HG02623 (cell line): Measurements from ENCODE around the gene ZIC2.

Experiments used
- ATAC-seq: cut with Tn5 transposase; IDR thresholded peaks from one replicate; pipeline ENCODE4 v1.9.1; 2021; ENCODE audit warnings: moderate library complexity; ENCODE audit not compliant: unreplicated experiment

Gene ZIC2

DNA sequence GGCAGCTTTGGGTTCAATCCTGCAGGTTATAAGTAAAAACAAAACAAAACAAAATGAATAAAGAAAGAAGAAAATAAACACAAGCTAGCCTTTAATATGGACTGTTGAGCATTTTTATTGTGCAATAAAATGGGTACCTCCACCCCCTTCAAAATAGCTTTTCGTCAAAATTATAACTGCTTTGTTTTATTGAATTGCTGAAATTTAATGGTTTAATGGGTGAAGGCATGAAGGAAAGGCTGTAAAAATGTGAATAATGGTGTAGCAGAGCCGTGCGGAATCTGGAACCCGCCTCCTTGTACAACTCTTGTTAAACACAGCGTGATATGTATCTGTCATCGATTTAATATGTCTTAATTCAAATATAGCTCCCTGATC is 7.8 kb upstream of the ZIC2 start:
- no peak for ATAC-seq

DNA sequence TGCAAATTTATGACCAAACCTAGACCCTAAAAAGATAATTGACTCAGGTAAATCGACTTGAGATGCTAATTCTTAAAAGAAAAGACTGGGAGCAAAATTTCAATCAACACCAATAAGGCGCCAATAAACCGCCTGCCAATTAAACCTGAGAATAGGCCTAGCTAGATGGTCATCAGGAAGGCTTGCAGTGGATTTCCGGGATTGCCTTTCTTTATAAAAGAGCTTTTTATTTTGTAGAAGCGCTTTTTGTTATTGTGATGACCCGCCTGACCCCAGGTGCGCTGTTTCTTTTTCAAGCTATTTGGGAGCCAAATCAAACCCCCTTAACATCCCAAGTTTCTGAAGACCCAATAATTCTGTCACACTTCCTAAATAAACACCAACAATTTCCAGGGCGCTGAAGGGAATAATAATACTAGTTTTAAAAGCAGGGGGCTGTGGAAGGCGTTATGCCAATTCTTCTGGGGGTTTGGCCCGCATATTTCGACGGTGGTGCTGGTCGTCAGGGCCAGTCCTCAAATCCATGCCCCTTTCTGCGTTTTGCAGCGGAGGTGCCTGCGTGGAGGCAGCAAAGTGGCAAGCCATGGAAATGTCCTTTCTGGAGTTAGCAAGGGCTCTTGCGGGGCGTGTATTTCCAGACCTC is 7.2 kb upstream of the ZIC2 start:
- no peak for ATAC-seq

DNA sequence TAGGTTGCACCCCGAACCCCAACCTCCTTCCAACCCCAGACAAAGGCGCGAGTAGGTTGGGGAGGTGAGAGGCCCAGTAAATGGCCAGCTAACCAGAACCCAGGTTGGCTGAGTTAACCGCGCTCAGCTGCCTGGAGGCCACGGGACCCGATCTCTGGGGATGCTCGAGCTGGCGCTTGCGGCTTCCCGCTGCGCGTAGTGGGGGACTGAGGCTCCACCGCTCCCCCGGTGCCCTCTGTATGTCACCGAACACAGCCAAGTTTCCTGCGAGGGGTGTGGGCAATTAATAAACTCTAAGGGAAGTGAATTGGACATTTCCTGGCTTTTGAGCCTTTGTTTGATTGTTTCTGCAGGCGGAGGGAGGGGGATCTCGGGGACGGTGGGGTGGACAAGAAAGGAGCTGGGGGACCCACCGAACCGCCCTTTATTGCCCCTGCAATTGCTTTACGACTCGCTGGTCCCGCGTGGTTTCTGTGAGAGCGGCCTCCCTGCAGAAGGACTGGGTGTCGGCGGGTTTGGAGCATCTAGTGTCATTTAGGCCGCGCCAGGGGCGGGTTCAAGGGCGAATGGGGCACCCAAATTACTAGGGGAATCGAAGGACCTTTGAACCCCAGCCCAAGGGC is 6.5 kb upstream of the ZIC2 start:
- ATAC-seq = no peak

DNA sequence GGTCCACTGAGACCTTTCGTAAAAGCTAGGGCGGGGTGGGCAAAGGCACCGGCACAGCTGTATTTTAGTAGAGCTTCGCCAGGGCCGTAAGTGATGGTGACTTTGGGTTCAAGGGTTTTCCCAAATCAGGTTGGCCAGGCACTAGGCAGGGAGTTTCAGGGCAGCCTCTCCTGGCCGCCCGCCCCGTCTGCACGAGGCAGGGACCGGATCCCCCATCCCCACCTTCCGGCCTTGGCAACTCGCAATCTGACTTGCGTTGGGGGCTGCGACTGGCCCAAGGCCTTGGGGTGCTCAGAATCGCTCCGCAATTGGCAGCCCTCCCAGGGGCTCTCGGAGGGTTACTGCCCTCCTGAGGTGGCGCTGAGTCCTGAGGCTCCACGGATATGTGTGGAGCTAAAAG is 6.0 kb upstream of the ZIC2 start:
- no peak for ATAC-seq

DNA sequence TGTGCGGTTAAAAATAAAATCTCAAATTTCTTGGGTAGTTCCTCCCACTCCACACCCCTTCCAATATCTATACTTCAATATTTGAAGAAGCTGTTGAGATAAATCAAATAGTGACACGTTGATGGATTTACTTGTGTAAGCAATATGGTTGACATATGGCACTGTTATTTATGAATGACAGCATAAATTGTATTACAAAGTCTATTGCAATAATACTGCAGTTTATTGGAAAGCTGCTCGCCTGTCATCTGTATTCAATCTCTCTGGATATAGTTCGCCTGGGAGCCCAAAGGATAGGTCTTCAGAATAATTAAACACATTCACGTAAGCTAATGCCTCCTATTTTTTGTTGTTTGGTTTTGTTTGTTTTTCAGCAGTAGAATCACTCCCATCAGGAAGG is 5.0 kb upstream of the ZIC2 start:
- no peak for ATAC-seq

DNA sequence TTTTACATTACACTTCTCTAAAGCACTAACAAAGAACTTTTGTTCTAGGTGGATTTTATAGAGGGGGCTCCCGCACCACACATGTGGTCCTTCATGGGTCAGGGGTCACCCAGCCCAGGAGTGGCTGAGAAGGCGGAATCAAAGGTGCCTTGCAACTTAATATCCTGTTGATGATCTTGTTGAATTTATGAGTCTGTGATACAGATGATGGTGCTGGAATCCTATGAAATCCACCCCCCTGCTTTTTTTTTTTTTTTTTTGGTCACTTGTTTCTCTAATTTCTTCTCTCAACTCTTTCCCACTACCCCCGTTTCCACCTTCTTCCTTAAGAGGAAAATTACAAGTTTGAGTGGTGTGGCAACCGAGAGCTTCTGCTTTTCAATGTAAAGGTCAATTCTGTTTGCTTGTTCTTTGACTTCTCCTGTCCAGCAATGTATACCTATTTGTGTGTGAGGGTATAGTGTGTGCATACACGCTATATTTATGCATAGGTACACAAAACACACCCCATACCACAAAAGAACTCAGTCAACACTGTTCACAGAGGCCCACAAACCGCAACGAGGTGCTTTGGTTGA is 4.2 kb upstream of the ZIC2 start:
- ATAC-seq = no peak

DNA sequence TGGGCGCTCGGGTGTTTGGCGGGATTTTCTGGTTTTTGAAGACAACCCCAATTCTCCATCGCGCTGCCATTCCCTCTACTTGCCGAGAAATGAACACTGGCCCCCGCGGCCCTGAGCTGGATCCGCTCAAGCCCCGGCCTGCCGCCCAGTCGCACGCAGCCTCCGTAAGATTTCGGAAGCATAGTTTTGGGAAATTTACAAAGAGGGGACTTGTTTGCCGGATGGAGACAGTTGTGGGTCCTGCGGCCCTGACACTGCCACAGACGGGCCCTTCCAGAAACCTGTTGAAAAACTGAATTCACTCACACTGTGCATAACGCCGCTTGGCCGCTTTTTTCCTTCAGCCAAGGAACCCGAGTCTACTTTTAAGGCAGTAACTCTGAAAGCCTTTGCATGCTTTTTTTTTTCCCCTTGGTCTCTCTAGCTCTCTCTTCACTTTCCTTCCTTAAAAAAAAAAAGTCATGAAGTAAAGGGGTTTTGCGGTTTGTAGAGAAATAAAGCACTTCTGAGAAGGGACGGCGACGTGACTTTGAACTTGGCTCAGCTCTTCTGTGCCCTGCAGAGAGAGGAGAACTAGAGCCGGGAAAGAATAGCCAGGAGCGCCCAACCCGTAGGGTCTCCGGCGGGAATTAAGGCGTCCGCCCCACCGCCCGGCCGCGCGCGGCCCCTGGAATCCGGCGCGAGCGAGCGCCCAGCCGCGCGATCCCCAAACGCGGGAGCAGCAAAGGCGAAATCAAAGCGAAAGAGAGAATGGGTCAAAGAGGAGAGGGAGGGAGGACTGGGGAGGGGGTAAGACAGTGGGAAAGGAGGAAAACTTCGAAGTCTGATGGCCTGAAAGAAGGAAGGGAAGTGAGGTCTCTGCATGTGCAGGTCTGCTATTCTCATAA is 3.4 kb upstream of the ZIC2 start:
- ATAC-seq = no peak

DNA sequence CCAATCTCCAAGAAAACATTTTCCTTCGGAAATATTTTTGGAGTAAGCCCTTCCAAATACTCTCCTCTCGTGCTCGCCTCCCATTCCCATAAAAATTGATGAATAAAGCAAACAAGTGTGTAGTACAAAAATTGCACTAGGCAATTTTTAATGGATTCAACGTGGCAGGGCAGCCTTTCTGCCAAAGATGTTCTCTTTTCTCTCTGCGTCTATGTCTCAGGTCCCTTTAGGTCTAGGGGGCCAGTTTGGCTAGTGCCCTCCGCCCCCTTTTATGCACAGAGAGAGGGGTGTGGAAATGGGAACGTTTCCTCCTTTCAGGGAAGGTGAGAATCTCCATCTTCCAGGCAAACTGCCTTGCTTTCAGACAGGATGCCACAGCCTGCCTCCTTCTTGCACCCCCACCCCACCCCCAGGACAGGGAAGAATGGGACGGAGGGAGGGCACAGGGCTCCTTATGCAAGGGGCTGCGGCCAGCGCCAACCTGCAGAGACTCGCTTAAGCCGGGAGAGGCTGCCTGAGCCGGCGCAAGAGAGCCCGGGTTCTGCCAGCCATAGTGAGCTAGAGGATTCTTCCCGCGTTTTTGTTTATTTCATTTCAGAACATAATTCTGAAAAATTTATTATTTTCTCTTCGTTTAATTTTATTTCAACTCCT is 2.7 kb upstream of the ZIC2 start:
- no peak for ATAC-seq

DNA sequence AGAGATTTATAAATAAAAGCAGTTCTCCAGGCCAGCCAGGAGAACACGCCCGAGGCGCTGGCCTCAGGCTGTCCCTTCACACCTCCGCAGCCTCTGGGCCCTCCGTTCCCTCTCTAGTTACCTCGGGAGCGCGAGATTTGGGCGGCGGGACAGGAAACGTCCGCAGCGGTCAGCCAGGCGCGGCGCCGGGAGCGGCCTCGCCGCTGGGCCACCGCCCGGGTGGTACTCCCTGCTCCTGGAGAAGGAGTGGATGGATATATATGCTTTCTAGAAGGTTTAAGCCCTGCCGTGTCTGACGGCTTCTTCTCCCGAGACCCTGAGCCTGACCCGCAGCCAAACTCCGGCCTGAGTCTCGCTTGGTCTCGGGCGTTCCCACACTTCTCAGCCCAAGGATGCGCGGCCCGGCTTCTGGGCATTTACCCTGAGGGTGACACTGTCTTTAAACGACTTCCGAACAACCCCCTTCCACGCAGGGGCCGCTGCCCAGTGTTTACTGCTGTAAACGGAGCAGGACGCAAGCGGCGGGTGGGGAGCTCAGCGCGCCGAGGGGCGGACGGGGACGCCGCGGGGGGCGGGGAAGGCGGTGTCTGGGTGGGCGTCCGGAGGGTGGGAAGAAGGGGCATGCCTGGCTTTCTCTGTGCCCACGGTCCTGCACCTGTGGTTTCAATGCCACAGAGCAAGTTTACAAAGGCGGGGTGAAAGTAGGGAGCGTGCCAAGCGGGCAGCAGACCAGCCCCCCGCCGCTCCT is 2.0 kb upstream of the ZIC2 start:
- no peak for ATAC-seq

DNA sequence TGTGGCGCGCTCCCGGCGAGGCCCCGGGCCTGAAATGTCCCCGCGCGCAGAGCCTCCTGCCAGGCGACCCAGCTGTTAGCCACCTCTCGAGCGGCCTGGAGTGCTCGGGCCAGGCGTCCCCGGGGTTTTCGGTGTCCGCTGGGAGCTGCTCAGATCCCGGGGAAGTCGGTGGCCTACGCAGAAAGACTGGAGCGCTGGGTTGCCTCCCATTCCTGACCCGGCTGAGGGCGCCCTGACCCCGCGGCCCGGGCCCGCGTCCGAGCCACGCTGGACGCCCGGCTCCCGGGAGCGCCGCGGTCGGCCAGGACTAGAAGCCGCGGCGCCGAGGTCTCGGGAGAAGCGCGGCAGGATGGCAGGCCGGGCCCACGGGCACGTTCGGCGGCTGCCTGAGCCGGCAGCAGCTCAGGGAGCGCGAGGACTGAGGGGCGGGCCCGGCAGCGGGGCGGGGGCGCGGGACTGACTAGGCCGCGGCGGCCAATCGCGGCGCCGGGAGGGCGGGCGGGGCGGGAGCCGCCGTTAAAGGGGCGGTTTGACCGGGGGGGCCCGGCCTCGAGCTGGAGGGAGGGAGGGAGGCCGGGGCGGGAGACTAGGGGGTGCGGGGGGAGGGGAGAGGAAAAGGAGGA is 1.3 kb upstream of the ZIC2 start:
- no peak for ATAC-seq

DNA sequence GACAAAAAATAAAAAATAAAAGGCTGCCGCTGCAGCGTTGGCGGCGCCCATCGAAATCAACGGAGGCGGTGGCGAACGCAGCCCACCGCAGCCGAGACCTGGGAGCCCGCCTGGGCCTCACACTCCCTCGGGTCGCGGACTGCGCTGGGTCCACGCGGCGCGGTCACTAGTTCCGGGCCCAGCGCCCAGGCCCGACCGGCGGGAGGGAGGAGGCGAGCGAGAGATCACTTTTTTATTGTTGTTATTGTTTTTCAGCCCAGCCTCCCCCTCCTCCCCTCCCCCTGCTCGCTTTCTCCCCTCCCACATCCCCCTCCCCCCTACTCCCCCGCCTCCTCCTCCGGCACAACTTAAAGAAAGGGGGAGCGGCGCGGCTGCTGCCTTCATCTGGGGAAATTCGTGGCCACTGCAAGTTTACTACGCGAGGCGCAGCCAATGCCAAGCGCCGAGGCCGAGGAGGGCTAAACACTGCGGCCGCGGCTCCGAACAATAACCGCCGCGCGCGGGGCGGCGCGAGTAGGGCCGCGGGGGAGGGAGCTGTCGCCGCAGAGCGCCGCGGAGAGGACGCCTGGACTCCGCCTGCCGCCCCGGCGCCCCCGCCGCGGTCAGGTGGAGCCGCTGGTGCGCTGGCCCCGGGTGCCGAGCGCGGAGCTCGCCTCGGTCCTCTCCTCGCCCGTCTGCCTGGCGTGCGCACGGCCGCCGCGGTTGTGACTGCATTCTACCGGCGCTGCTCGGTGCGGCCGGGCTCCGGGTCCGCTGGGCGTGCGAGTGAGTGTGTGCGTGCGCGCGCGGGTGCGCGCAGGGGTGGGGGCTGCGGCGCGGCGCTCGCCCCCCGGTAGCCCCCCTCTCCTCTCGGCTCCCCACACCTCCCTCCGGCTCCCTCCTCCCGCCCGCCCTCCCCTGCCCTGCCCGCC is 505 bp upstream of the ZIC2 start:
- ATAC-seq = no peak

DNA sequence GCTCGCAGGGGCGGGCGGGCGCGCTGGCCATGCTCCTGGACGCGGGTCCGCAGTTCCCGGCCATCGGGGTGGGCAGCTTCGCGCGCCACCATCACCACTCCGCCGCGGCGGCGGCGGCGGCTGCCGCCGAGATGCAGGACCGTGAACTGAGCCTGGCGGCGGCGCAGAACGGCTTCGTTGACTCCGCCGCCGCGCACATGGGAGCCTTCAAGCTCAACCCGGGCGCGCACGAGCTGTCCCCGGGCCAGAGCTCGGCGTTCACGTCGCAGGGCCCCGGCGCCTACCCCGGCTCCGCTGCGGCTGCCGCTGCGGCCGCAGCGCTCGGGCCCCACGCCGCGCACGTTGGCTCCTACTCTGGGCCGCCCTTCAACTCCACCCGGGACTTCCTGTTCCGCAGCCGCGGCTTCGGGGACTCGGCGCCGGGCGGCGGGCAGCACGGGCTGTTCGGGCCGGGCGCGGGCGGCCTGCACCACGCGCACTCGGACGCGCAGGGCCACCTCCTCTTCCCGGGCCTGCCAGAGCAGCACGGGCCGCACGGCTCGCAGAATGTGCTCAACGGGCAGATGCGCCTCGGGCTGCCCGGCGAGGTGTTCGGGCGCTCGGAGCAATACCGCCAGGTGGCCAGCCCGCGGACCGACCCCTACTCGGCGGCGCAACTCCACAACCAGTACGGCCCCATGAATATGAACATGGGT is 599 bp downstream of the ZIC2 start:
- no peak for ATAC-seq

DNA sequence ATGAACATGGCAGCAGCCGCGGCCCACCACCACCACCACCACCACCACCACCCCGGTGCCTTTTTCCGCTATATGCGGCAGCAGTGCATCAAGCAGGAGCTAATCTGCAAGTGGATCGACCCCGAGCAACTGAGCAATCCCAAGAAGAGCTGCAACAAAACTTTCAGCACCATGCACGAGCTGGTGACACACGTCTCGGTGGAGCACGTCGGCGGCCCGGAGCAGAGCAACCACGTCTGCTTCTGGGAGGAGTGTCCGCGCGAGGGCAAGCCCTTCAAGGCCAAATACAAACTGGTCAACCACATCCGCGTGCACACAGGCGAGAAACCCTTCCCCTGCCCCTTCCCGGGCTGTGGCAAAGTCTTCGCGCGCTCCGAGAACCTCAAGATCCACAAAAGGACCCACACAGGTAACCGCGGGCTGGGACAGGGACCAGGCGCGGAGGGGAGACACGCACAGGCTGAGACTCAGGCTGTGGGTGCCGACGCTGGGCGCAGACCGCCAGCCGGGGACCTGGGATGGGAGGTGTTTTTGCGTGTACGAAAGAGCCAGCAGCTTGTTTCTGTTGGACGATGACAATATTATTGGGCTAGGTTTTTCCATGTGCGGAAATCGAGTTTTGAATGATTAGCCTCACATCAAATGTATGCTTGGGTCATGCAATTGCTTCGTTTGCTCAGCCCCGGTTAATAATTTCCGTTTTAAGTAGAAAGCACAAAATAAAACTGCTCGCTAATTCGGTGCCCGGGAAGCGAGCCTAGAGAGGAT is 1.3 kb downstream of the ZIC2 start:
- no peak for ATAC-seq

DNA sequence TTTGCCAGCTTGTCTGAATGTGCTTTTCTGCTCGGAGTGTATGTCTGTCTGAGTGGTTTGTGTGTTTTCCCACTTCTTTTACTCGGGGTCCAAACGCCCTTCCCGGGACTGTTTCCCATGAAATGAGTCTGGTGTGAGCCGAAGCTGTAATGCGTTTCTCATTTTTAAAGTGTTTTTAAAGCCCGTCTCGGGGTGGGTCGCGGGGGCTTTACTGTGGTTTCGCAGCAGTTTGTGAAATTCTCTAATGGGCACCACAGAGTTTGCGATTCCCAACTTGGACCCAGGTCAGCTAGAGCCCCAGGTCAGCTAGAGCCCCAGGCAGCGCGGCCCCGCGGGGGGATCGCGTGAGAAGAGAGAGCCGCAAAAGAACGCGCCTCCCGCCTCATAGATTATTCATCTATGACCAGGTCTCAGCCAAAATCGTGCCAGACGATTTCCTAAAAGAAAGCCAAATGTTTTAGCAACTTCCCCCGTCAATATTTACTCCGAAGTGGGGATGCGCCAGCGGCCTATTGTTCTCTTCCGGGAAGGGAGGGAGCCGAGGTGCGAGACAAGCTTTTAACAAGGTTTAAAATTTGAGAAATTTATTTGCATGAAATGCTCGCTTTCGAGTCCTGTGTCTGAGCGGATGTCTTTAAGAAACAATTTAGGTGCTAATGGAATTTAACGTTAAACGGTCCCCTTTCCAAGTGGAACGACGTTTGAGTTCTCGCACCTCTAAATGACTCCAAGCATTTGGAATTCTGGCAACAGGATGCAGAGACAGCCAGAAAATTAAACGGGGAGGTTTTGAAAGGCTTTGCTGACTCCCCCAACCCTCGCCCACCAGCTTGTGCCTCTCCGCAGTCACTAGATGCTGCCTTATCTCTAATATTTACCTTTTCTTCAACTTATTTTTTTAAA is 2.2 kb downstream of the ZIC2 start:
- no peak for ATAC-seq

DNA sequence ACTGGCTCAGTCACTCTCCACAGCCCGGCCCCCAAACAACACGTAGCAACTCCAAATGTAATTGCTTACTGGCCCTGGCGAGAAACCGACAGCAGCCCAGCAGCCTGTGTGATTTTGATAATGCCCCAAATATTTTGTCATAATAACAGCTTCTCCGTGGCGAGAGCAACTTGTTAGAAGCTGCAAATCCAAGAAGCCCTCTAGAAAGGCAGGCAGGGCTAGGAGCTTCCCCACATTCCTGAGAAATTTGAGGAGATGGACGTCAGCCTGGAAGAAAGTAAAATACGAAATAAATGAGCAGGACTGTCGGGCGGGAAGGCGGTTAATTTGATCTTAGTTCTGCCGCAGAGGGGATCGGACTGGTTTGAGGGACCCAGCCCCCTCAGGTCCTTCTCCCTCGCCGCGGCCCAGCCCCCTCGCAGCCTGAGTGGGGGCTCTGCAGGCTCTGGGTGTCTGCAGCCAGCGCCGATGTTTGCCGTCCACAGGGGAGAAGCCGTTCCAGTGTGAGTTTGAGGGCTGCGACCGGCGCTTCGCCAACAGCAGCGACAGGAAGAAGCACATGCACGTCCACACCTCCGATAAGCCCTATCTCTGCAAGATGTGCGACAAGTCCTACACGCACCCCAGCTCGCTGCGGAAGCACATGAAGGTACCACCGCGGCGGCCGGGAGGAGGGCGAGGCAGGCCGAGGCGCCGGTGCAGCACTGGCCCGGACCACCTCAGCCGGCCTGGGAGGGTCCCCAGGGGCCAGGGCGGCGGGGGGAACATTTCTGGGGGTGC is 3.1 kb downstream of the ZIC2 start:
- no peak for ATAC-seq
